ENCODE results near the gene FXN.
"Not testable (repeated sequence)": the region's sequence is repeated elsewhere in the genome, so short reads cannot be mapped to it uniquely, and the experiment has no call there.

The FXN gene

GRCh38 chr9:69071059-69071458 lies 35.5 kb downstream of the FXN start:
- DNase-seq, result no peak

DNA sequence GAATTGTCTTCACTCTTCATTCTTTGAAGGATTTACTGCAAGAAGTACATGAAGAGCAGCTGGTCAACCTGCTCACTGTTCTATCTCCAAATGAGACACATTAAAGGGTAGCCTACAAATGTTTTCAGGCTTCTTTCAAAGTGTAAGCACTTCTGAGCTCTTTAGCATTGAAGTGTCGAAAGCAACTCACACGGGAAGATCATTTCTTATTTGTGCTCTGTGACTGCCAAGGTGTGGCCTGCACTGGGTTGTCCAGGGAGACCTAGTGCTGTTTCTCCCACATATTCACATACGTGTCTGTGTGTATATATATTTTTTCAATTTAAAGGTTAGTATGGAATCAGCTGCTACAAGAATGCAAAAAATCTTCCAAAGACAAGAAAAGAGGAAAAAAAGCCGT lies 37.6 kb downstream of the FXN start:
- DNase-seq, result no peak

DNA sequence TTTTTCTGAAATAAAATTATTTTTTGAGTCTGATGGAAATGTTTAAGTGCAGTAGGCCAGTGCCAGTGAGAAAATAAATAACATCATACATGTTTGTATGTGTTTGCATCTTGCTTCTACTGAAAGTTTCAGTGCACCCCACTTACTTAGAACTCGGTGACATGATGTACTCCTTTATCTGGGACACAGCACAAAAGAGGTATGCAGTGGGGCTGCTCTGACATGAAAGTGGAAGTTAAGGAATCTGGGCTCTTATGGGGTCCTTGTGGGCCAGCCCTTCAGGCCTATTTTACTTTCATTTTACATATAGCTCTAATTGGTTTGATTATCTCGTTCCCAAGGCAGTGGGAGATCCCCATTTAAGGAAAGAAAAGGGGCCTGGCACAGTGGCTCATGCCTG lies 39.2 kb downstream of the FXN start:
- DNase-seq, result no peak

DNA sequence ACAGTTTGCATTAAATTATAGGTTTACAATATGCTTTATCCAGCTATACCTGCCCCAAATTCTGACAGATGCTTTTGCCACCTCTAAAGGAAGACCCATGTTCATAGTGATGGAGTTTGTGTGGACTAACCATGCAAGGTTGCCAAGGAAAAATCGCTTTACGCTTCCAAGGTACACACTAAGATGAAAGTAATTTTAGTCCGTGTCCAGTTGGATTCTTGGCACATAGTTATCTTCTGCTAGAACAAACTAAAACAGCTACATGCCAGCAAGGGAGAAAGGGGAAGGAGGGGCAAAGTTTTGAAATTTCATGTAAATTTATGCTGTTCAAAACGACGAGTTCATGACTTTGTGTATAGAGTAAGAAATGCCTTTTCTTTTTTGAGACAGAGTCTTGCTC lies 41.0 kb downstream of the FXN start:
- DNase-seq, result no peak

DNA sequence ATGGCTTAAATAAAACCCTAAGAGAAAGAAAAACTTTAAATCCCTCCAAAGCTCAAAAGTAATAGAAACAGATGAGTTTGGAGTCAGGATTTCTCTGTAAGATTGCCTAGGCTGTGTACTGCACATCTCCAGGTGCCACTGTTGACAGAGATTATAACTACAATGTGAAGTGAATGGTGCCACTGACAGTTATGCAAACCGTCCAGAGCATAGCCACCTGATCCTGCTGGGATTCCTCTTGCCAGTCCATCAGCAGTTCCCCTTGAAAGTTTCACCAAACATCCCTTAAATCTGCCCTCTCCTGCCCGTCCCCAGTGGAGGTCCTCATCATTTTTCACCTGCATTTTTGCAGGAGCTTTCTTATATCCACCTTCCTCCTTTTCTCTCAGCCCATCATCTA lies 42.5 kb downstream of the FXN start:
- no peak for DNase-seq

GRCh38 chr9:69078581-69078980 lies 43.0 kb downstream of the FXN start:
- DNase-seq, result no peak

DNA sequence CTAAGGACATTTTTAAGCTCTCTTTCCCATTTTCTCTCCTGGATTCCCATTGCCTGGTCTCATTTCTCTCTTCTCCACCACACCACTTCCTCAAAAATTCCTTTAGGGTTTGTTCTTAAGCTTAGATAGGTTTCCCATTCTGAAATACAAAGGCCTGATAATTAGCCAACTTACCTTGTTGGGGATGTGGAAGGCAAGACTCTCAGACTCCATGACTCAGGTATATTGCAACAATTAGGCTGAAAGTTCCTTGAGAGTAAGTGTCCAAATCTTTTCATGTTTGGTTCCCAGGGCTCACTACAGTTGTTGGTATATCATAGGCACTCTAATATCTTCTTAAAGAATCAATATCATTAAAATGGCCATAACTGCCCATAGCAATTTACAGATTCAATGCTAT lies 43.6 kb downstream of the FXN start:
- DNase-seq, result no peak

DNA sequence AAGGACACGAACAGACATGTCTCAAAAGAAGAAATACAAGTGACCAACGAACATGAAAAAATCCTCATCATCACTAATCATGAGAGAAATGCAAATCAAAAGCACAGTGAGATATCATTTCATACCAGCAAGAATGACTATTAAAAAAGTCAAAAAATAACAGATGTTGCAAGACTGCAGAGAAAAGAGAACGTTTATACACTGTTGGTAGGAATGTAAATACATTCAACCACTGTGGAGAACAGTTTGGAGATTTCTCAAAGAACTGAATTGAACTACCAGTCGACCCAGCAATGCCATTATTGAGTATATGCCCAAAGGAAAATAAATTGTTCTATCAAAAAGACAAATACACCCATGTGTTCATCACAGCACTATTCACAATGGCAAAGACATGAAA lies 45.7 kb downstream of the FXN start:
- DNase-seq, result no peak

- DNase-seq, result no peak
Measured at GRCh38 chr9:69083321-69083720, 47.8 kb downstream of the FXN start.

DNA sequence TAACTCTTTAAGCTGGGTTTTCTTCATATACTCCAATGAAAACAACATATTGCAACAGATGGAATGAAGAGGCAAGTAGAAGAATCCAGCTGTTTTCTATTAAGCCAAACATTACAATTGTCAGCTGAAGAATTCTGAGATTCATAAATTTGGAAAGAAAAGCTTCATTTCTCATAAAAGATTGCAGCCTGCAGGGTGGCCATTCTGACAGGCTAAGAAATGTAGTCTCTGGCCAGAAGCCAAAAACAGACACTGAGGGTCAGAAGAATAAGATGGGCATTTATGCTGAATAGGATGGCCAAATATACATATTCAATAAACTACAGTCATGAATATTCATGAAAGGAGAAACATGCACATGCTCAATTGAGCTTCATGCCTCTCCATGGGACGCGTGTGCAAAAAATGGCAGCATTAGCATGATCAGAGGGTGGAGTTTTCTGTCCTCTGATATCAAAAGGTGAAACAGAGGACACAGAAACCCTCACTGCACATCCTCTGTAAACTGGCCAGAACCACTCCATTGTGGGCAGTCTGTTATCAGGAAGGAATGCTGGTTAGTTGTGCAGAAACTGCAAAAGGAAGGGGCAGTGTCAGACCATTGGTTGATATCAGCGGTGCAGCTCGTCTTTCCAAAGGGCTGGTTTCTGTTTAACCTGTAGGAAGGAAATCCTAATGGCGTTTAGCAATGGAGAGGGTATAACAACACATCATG lies 50.2 kb downstream of the FXN start:
- DNase-seq, result no peak

DNA sequence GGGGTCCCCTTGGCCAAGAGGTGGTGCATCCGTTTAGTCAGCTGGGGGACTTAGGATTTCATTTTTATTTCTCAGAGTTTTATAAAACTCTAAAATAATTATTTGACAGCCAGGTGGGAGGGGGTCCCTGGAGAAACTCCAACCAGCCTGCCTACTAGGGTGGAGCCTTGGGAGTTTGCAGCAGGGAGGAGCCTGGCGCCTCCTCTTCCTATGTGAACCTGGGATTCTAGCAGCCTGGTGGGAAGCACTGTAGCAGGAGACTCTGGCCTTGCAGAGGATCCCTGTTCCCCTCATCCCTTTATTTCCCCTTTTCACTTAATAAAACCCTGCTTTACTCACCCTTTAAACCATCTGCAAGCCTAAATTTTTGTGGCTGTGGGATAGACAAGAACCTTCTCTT lies 50.8 kb downstream of the FXN start:
- no peak for DNase-seq

GRCh38 chr9:69086769-69087168 lies 51.2 kb downstream of the FXN start:
- no peak for DNase-seq

DNA sequence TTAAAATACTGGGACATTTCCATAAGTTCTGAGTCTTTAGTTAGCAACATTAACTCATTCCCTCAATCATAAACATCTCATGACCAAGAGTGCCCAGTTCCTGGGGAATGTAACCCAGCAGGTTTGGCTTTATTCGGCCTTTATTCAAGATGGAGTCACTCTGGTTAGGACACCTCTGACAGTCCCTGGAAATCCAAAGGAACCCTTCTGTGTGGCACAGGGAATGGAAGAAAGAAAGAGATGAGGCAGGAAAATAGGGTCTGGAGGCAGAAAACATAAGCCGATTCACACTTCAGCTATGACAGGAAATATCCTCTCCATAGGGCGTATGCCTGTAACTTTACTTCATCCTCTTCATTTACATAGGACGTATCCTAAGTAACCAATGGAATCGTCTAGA lies 53.5 kb downstream of the FXN start:
- no peak for DNase-seq

DNA sequence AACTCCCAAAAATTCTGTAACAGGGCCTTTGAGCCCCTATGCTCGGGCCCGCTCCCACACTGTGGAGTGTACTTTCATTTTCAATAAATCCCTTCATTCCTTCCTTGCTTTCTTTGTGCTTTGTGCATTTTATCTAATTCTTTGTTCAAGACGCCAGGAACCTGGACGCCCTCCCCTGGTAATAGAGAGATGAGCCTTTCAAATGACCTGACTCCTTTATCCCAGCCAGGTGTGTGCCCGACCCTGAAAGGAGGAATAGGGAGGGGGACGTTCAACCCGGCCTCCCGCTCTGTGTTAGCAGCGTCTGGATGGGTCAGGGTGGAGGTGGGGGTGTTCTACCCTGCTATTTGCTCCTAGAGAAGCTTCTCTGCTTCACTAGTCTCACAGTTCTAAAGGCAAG lies 53.9 kb downstream of the FXN start:
- no peak for DNase-seq

- DNase-seq, result no peak
Measured at GRCh38 chr9:69090140-69090750, 54.7 kb downstream of the FXN start.

DNA sequence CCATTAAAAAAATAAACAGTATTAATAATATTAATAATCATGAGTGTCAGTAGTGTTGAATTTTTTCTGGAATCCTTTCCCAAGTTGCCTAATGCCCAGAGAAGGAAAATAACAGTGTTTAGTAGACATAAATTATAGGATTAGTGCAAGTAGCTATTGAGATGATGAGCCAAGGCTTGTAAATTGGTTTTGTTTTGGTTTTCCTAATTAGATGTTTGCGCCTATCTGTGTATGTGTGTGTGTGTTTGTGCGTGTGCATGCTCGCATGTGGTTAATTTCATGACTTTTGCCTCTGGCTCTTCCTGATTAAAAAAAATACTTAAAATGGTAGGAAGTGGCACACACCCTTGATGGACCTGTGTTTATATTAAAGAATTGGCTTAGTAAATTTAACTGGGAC lies 55.4 kb downstream of the FXN start:
- no peak for DNase-seq

- DNase-seq, result no peak
Measured at GRCh38 chr9:69093471-69094103, 58.0 kb downstream of the FXN start.

DNA sequence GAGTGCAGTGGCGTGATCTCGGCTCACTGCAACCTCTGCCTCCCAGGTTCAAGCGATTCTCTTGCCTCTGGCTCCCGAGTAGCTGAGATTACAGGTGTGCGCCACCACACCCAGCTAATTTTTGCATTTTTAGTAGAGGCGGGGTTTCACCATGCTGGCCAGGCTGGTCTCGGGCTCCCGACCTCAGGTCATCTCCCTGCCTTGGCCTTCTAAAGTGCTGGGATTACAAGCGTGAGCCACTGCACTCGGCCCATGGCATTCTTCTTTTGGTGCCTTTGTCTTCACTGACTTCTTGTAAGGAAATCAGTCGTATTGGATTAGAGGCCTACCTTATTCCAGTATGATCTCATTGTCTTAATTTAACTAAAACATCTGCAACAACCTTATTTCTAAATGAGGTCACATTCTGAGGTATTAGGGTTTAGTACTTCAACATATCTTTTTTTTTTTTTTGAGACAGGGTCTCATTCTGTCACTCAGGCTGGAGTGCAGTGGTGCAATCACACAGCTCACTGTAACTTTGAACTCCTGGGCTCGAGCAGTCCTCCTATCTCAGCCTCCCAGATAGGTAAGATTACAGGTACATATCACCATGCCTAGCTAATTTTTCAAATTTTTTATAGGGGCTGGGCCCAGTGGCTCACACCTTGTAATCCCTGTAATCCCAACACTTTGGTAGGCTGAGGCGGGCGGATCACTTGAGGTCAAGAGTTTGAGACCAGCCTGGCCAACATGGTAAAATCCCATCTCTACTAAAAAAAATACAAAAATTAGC lies 59.0 kb downstream of the FXN start:
- not testable (repeated sequence) for DNase-seq

DNA sequence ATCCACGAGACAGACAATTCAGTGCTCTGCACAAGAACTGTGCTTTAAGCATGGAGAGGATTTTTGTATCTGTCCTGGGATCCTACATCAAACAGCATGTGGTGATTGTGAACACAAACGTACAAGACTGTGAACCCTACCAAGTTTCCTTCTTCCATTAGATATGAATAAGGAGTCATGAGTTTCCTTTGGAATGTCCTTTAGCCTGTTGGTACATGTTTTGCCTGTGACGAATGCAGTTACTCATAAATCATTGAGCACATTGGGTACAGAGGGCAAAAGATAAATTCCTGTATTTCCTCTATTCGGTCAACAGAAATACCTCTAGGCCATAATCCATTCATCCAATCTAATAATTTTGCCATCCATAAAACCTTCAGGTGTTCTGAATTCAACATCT lies 61.5 kb downstream of the FXN start:
- DNase-seq, result no peak

GRCh38 chr9:69097923-69098593 lies 62.5 kb downstream of the FXN start:
- no peak for DNase-seq

DNA sequence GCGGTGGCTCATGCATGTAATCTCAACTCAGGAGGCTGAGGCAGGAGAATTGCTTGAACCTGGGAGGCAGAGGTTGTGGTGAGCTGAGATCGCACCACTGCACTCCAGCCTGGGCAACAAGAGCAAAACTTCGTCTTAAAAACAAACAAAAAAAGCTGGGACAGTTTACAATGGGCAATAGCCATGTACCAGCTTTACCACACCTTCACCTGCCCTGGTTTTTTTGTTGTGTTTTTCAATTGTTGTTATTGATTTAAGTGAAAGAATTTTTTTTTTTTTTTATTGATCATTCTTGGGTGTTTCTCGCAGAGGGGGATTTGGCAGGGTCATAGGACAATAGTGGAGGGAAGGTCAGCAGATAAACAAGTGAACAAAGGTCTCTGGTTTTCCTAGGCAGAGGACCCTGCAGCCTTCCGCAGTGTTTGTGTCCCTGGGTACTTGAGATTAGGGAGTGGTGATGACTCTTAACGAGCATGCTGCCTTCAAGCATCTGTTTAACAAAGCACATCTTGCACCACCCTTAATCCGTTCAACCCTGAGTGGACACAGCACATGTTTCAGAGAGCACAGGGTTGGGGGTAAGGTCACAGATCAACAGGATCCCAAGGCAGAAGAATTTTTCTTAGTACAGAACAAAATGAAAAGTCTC lies 67.9 kb downstream of the FXN start:
- not testable (repeated sequence) for DNase-seq

DNA sequence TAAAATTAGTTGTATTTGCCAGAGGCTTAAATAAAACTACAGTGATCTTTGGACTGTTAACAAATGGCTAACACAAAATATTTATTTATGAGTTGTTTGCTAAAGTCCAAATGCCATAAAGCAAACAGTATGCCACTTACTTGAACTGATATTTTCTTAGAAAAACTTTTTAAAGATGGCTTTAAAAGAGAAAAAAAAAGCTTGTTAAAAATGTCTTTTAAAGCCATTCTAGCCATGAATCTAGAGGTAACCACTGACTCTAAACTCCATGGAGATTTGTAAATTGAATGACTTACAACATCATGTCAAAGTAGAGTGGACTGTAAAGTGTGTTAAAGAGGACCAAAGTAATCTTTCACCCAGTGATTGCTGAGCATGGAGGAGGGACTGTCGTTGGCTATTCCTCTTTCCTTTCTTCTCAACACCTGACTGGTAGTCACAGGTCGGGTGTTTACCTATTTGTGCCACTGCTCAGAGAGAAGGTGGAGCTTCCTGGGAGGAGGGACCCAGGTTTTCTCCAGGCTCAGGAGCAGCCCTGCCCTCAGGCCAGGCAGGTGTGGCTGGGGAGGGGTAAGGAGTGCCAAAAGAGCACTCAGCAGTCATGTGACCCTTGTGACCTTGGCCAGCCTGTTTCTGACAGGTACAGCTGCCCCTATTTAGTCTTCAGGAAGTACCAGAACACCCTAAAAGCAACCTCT lies 69.4 kb downstream of the FXN start:
- DNase-seq, result no peak
